HL-60 (cell line): ENCODE measurements around the gene METRN.

Source experiments
- GABPA ChIP-seq: IDR thresholded peaks from 2 replicates; pipeline ENCODE4 v1.6.1; 2012; ENCODE audit warnings: low read depth
- POLR2AphosphoS5 ChIP-seq: IDR thresholded peaks from 2 replicates; pipeline ENCODE4 v1.6.1; 2012; ENCODE audit warnings: low read depth
- REST ChIP-seq: IDR thresholded peaks from 2 replicates; pipeline ENCODE4 v1.6.1; 2012; ENCODE audit warnings: low read depth; ENCODE audit not compliant: insufficient replicate concordance
- SPI1 ChIP-seq: IDR thresholded peaks from 2 replicates; pipeline ENCODE4 v1.6.1; 2012; ENCODE audit warnings: low read depth, mild to moderate bottlenecking, borderline replicate concordance
- TF ChIP-seq, protein P1 (sequence below): IDR thresholded peaks from one replicate; pipeline ENCODE4 v1.5.1; 2011; ENCODE audit warnings: low read length, control low read depth, inconsistent platforms; ENCODE audit not compliant: insufficient read depth

DNA sequence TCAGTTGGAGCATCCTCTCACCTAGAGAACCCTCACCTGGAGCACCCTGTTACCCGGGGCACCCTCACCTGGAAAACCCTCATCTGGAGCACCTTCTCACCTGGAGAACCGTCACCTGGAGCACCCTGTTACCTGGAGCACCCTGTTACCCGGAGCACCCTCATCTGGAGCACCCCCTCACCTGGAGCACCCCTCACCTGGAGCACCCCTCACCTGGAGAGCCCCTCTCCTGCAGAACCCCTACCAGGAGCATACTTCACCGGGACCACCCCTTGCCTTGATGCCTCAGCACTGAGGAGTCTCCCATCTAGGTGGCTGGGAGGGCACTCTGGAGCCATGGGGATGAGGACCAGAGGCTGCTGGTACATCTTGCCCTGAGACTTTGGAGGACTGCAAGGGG is 6.0 kb upstream of the METRN start:
- TF ChIP-seq POLR2AphosphoS5: no peak
- TF ChIP-seq REST: no peak
- no peak for TF ChIP-seq SPI1
- TF ChIP-seq, protein P1, sequence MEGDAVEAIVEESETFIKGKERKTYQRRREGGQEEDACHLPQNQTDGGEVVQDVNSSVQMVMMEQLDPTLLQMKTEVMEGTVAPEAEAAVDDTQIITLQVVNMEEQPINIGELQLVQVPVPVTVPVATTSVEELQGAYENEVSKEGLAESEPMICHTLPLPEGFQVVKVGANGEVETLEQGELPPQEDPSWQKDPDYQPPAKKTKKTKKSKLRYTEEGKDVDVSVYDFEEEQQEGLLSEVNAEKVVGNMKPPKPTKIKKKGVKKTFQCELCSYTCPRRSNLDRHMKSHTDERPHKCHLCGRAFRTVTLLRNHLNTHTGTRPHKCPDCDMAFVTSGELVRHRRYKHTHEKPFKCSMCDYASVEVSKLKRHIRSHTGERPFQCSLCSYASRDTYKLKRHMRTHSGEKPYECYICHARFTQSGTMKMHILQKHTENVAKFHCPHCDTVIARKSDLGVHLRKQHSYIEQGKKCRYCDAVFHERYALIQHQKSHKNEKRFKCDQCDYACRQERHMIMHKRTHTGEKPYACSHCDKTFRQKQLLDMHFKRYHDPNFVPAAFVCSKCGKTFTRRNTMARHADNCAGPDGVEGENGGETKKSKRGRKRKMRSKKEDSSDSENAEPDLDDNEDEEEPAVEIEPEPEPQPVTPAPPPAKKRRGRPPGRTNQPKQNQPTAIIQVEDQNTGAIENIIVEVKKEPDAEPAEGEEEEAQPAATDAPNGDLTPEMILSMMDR: no peak
- TF ChIP-seq GABPA: no peak
